Panc1 (cell line): ENCODE data around the gene MRPS27. TPM values are rescaled to one million over a fixed set of nuclear protein-coding genes. Genes with fewer than 3 reads are reported as not detected.

Experiments
- ATAC-seq: fragments of 200-7000 bp; cut with Tn5 transposase; 2 replicates; pipeline ENCODE4 v1.9.1; 2020; ENCODE audit warnings: mild to moderate bottlenecking, moderate library complexity
- BruUV-seq: library from RNA; stranded (reverse); fragments of 400-500 nt; replicated peaks from 2 replicates; lab custom pipeline; 2021; lab: Mats Ljungman, UMichigan
- CTCF ChIA-PET: fragments of 300-600 bp; sonication (Branson Sonifier 250); formaldehyde crosslinking; loops from one replicate; lab custom pipeline; 2022; ENCODE audit warnings: antibody characterized with exemption; lab: Charles Lee
- POLR2A ChIA-PET: fragments of 300-600 bp; sonication (Branson Sonifier 250); formaldehyde crosslinking; loops from one replicate; lab custom pipeline; 2022; ENCODE audit warnings: antibody characterized with exemption; lab: Charles Lee
- DNase-seq: peaks from one replicate; pipeline ENCODE4 v3.0.0-alpha.2; 2010; ENCODE audit warnings: low read depth, low spot score
- H3K27ac ChIP-seq: 2 replicates; pipeline ENCODE4 v1.5.1; 2011; ENCODE audit warnings: mild to moderate bottlenecking, low read length, inconsistent platforms
- H3K27me3 ChIP-seq: fragments of 200-500 bp; sonication (Bioruptor generic); 2 replicates; pipeline ENCODE4 v1.6.0; 2014; ENCODE audit warnings: low read length, inconsistent platforms; ENCODE audit not compliant: control insufficient read depth, insufficient read depth
- H3K36me3 ChIP-seq: fragments of 200-500 bp; sonication (Bioruptor generic); 2 replicates; pipeline ENCODE4 v1.5.1; 2014; ENCODE audit warnings: inconsistent platforms, mild to moderate bottlenecking, low read length, moderate library complexity; ENCODE audit not compliant: control insufficient read depth, insufficient read depth
- H3K4me1 ChIP-seq: 2 replicates; pipeline ENCODE4 v1.5.1; 2011; ENCODE audit warnings: inconsistent platforms, mild to moderate bottlenecking, low read length, moderate library complexity; ENCODE audit not compliant: control insufficient read depth, insufficient read depth
- H3K4me3 ChIP-seq, 2 experiments: 2 replicates each; pipeline ENCODE4 v1.5.1; 2011 to 2012; ENCODE audit warnings: low read depth in 2 of 2, low read length in 2 of 2, mild to moderate bottlenecking in 2 of 2, inconsistent platforms in 1 of 2, moderate library complexity in 1 of 2
- H3K9me3 ChIP-seq: fragments of 200-500 bp; sonication (Bioruptor generic); 2 replicates; pipeline ENCODE4 v1.5.1; 2014; ENCODE audit warnings: low read depth, mild to moderate bottlenecking, inconsistent platforms, low read length, moderate library complexity; ENCODE audit not compliant: control insufficient read depth, insufficient read depth
- CTCF ChIP-seq: fragments of 450-650 bp; IDR thresholded peaks from 2 replicates; pipeline ENCODE4 v1.5.1; 2017; ENCODE audit warnings: mild to moderate bottlenecking
- POLR2AphosphoS5 ChIP-seq: IDR thresholded peaks from 2 replicates; pipeline ENCODE4 v1.6.1; 2012; ENCODE audit warnings: mild to moderate bottlenecking, low read depth, low read length, moderate library complexity
- REST ChIP-seq, 2 experiments: IDR thresholded peaks; 2 replicates each; pipeline ENCODE4 v1.6.1; 2011 to 2012; ENCODE audit warnings: low read depth in 2 of 2, control low read depth in 1 of 2, low read length in 1 of 2, mild to moderate bottlenecking in 1 of 2, moderate library complexity in 1 of 2; ENCODE audit not compliant: insufficient read depth in 1 of 2
- SIN3A ChIP-seq: IDR thresholded peaks from 2 replicates; pipeline ENCODE4 v1.6.1; 2012; ENCODE audit warnings: low read depth, mild to moderate bottlenecking, low read length, moderate library complexity, borderline replicate concordance; ENCODE audit not compliant: insufficient read depth
- TCF7L2 ChIP-seq: IDR thresholded peaks from 2 replicates; pipeline ENCODE4 v1.6.1; 2011; ENCODE audit warnings: mild to moderate bottlenecking, low read depth, low read length, inconsistent platforms
- in situ Hi-C: cut with HindIII; loops from 2 replicates; pipeline ENCODE4 v1.10.0; 2016; ENCODE audit warnings: low sequenced_read_pairs, low pct_unique_long_range_greater_than_20kb
- intact Hi-C: fragments of 100-400 bp; cut with micrococcal nuclease; formaldehyde crosslinking; loops from one replicate; pipeline ENCODE4 v1.10.0; 2022; ENCODE audit not compliant: unreplicated experiment
- total RNA-seq: library from RNA; stranded (reverse); gene quantifications from one replicate; pipeline ENCODE4 v1.2.1, GENCODE V29; 2021; ENCODE audit not compliant: unreplicated experiment

The MRPS27 gene
- total RNA-seq, 1 experiment from 2014 or later, result 67.2 TPM

- no TSS peak for BruUV-seq
- Histone ChIP-seq H3K9me3 (no peaks in the 10 kb centered on the region), H3K4me3 (no peak overlapping the region), H3K27me3 (no peaks in the 10 kb centered on the region), H3K4me1 (no peaks in the 10 kb centered on the region), H3K36me3 (peaks cover 8% of the 10 kb centered on the region), H3K27ac (no peak overlapping the region)
- no peak for TF ChIP-seq CTCF
- TF ChIP-seq TCF7L2, result no peak
- no peak for TF ChIP-seq SIN3A
- TF ChIP-seq POLR2AphosphoS5, result no peak
- no peak for TF ChIP-seq REST (IDR thresholded peaks at IDR 0.05; ENCODE audit: insufficient read depth in 1 of 2, low read depth in 2 of 2, low read length in 1 of 2)
- ChIA-PET POLR2A (interaction anchor here (0.7 kb wide), 1 partner anchor 52 kb away, joined by 3 read pairs; no protein-coding TSS in a partner anchor), CTCF (no interaction called here)
- ATAC-seq (no peak), DNase-seq (no peak)
- in situ Hi-C loops, result no loop called here
- intact Hi-C loops, result no loop called here
Measured at GRCh38 chr5:72216756-72217155, 103.3 kb downstream of the MRPS27 start.

- ChIA-PET POLR2A (interaction anchor here (0.5 kb wide), 1 partner anchor 305 kb away, joined by 6 read pairs; no protein-coding TSS in a partner anchor), CTCF (no interaction called here)
- in situ Hi-C loops, result no loop called here
- Histone ChIP-seq H3K27me3 (no peaks in the 10 kb centered on the region), H3K36me3 (no peaks in the 10 kb centered on the region; the same call in 1 of the 2 replicates), H3K4me3 (no peak overlapping the region), H3K4me1 (no peaks in the 10 kb centered on the region), H3K9me3 (no peaks in the 10 kb centered on the region), H3K27ac (no peak overlapping the region)
- no peak for TF ChIP-seq CTCF
- TF ChIP-seq POLR2AphosphoS5, result no peak
- TF ChIP-seq SIN3A, result no peak
- no peak for TF ChIP-seq REST (IDR thresholded peaks at IDR 0.05; ENCODE audit: insufficient read depth in 1 of 2, low read depth in 2 of 2, low read length in 1 of 2)
- TF ChIP-seq TCF7L2, result no peak
- DNase-seq (no peak), ATAC-seq (no peak)
- BruUV-seq, result no TSS peak
- intact Hi-C loops, result no loop called here
Measured at GRCh38 chr5:72214168-72214567, 105.9 kb downstream of the MRPS27 start.
